ENCODE data around the gene MTCH2. TPM values are rescaled to one million over a fixed set of nuclear protein-coding genes. Genes with fewer than 3 reads are reported as not detected.

Gene MTCH2
- polyA plus RNA-seq, 1 donor from 2014 or later, result 123 TPM

GRCh38 chr11:47675851-47676250, 33.5 kb upstream of the MTCH2 start:
- Histone ChIP-seq H3F3A (ENCODE audit: insufficient read depth, low read length, poor library complexity, severe bottlenecking) (no peaks in the 10 kb centered on the region), H3K36me3 (ENCODE audit: insufficient read depth, low read length) (no peaks in the 10 kb centered on the region), H3K9me3 (ENCODE audit: low read length) (no peaks in the 10 kb centered on the region), H3K9ac (ENCODE audit: low read length) (no peak overlapping the region), H2AFZ (ENCODE audit: low read depth, low read length) (no peak overlapping the region), H3K4me3 (ENCODE audit: low read length) (no peak overlapping the region), H4K20me1 (ENCODE audit: insufficient read depth) (no peaks in the 10 kb centered on the region), H3K27ac (ENCODE audit: low read length) (no peak overlapping the region), H3K27me3 (ENCODE audit: insufficient read depth, low read depth, low read length) (no peaks in the 10 kb centered on the region), H3K79me2 (replicated peaks; ENCODE audit: insufficient read depth, low read length) (no peaks in the 10 kb centered on the region), H3K4me2 (ENCODE audit: low read length) (no peak overlapping the region), H3K9me2 (ENCODE audit: insufficient read depth, low read length) (no peaks in the 10 kb centered on the region)
- TF ChIP-seq MXI1 (conservative IDR thresholded peaks at IDR 0.05; ENCODE audit: poor library complexity, severe bottlenecking) (no peak), POLR2AphosphoS5 (IDR thresholded peaks at IDR 0.05) (no peak), REST (IDR thresholded peaks at IDR 0.05; ENCODE audit: borderline replicate concordance) (no peak), EZH2 (IDR thresholded peaks at IDR 0.05; ENCODE audit: borderline replicate concordance, insufficient read depth, low read length, poor library complexity, severe bottlenecking) (no peak)
- TF ChIP-seq, protein P1, sequence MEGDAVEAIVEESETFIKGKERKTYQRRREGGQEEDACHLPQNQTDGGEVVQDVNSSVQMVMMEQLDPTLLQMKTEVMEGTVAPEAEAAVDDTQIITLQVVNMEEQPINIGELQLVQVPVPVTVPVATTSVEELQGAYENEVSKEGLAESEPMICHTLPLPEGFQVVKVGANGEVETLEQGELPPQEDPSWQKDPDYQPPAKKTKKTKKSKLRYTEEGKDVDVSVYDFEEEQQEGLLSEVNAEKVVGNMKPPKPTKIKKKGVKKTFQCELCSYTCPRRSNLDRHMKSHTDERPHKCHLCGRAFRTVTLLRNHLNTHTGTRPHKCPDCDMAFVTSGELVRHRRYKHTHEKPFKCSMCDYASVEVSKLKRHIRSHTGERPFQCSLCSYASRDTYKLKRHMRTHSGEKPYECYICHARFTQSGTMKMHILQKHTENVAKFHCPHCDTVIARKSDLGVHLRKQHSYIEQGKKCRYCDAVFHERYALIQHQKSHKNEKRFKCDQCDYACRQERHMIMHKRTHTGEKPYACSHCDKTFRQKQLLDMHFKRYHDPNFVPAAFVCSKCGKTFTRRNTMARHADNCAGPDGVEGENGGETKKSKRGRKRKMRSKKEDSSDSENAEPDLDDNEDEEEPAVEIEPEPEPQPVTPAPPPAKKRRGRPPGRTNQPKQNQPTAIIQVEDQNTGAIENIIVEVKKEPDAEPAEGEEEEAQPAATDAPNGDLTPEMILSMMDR (IDR thresholded peaks at IDR 0.05; ENCODE audit: poor library complexity, severe bottlenecking), result no peak

DNA sequence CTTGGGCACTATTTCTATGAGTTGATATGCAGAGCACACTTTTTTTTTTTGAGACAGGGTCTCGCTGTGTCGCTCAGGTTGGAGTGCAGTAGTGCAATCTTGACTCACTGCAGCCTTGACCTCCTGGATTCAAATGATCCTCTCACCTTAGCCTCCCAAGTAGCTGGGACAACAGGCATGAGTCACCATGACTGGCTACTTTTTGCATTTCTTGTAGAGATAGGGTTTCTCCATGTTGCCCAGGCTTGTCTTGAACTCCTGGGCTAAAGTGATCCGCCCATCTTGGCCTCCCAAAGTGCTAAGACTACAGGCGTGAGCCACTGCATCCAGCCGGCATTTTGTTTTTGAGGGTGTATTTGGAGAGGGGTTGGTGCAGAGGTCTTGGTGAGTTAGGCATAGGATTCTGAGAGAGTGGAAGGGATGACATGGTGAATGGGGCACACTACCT, 29.9 kb upstream of the MTCH2 start:
- H3K27me3 ChIP-seq (ENCODE audit: insufficient read depth, low read depth, low read length), result no peaks in the 10 kb centered on the region
- no peak overlapping the region for H2AFZ ChIP-seq (ENCODE audit: low read depth, low read length)
- no peaks in the 10 kb centered on the region for H3K9me3 ChIP-seq (ENCODE audit: low read length)
- no peaks in the 10 kb centered on the region for H3F3A ChIP-seq (ENCODE audit: insufficient read depth, low read length, poor library complexity, severe bottlenecking)
- TF ChIP-seq RAD21 (conservative IDR thresholded peaks at IDR 0.05), result no peak
- no peak for TF ChIP-seq MXI1 (conservative IDR thresholded peaks at IDR 0.05; ENCODE audit: poor library complexity, severe bottlenecking)
- no peak for TF ChIP-seq EZH2 (IDR thresholded peaks at IDR 0.05; ENCODE audit: borderline replicate concordance, insufficient read depth, low read length, poor library complexity, severe bottlenecking)
- TF ChIP-seq, protein P1 (IDR thresholded peaks at IDR 0.05; ENCODE audit: poor library complexity, severe bottlenecking), result no peak
- no peak for TF ChIP-seq TAF1 (IDR thresholded peaks at IDR 0.05; ENCODE audit: low read depth)
- no peak for TF ChIP-seq EP300 (conservative IDR thresholded peaks at IDR 0.05; ENCODE audit: poor library complexity, severe bottlenecking)
- TF ChIP-seq REST (IDR thresholded peaks at IDR 0.05; ENCODE audit: borderline replicate concordance), result no peak
- no peak for TF ChIP-seq POLR2AphosphoS5 (IDR thresholded peaks at IDR 0.05)
- TF ChIP-seq SMC3 (conservative IDR thresholded peaks at IDR 0.05; ENCODE audit: poor library complexity), result no peak
- no peak overlapping the region for H3K9ac ChIP-seq (ENCODE audit: low read length)
- no peak overlapping the region for H3K27ac ChIP-seq (ENCODE audit: low read length)
- H3K79me2 ChIP-seq (replicated peaks; ENCODE audit: insufficient read depth, low read length), result no peaks in the 10 kb centered on the region
- H3K9me2 ChIP-seq (ENCODE audit: insufficient read depth, low read length), result no peaks in the 10 kb centered on the region
- no peak overlapping the region for H3K4me3 ChIP-seq (ENCODE audit: low read length)
- H3K36me3 ChIP-seq (ENCODE audit: insufficient read depth, low read length), result no peaks in the 10 kb centered on the region
- no peaks in the 10 kb centered on the region for H4K20me1 ChIP-seq (ENCODE audit: insufficient read depth)
- H3K4me2 ChIP-seq (ENCODE audit: low read length), result no peak overlapping the region
